Medulla oblongata (tissue), 1 donor: ENCODE measurements around the gene USP24.
A peak's percentile ranks its signal among the peaks of the same experiment; 100 is the strongest.

Experiments used
- DNase-seq: peaks from one replicate; pipeline ENCODE4 v3.0.0-alpha.2; 2015; ENCODE audit errors: extremely low spot score

The USP24 gene

GRCh38 chr1:55164906-55165305 is 50.3 kb downstream of the USP24 start:
- DNase-seq, result no peak

- DNase-seq, result no peak
Measured at GRCh38 chr1:55159571-55159970, 55.6 kb downstream of the USP24 start.

- no peak for DNase-seq
Measured at GRCh38 chr1:55156608-55157007, 58.6 kb downstream of the USP24 start.

GRCh38 chr1:55156093-55156492 is 59.1 kb downstream of the USP24 start:
- DNase-seq, result no peak

GRCh38 chr1:55155522-55155921 is 59.6 kb downstream of the USP24 start:
- DNase-seq, result peak; percentile 71

- peak; percentile 24 for DNase-seq
Measured at GRCh38 chr1:55154616-55155015, 60.5 kb downstream of the USP24 start.

GRCh38 chr1:55153031-55153430 is 62.1 kb downstream of the USP24 start:
- DNase-seq, result no peak

GRCh38 chr1:55150880-55151588 is 64.1 kb downstream of the USP24 start:
- peak; percentile 73 for DNase-seq

GRCh38 chr1:55148676-55149075 is 66.5 kb downstream of the USP24 start:
- DNase-seq, result no peak

- DNase-seq, result peak; percentile 38
Measured at GRCh38 chr1:55147524-55147923, 67.6 kb downstream of the USP24 start.

GRCh38 chr1:55146781-55147180 is 68.4 kb downstream of the USP24 start:
- DNase-seq, result peak; percentile 38

GRCh38 chr1:55144886-55145285 is 70.3 kb downstream of the USP24 start:
- DNase-seq, result no peak

GRCh38 chr1:55143684-55144083 is 71.5 kb downstream of the USP24 start:
- DNase-seq, result no peak

GRCh38 chr1:55141295-55141893 is 73.8 kb downstream of the USP24 start:
- DNase-seq, result no peak

GRCh38 chr1:55140546-55140983 is 74.6 kb downstream of the USP24 start:
- DNase-seq, result peak; percentile 95

GRCh38 chr1:55140137-55140536 is 75.0 kb downstream of the USP24 start:
- DNase-seq, result no peak

- no peak for DNase-seq
Measured at GRCh38 chr1:55138823-55139222, 76.3 kb downstream of the USP24 start.

GRCh38 chr1:55134152-55134808 is 80.9 kb downstream of the USP24 start:
- no peak for DNase-seq

- DNase-seq, result no peak
Measured at GRCh38 chr1:55131801-55132200, 83.4 kb downstream of the USP24 start.

GRCh38 chr1:55131218-55131617 is 83.9 kb downstream of the USP24 start:
- no peak for DNase-seq

GRCh38 chr1:55129194-55129728 is 85.9 kb downstream of the USP24 start:
- peak; percentile 56 for DNase-seq

- no peak for DNase-seq
Measured at GRCh38 chr1:55128418-55128995, 86.7 kb downstream of the USP24 start.
